Left lung (tissue), 10 donors: ENCODE results near the gene CDH6. TPM values are rescaled to one million over a fixed set of nuclear protein-coding genes. Genes with fewer than 3 reads are reported as not detected.

Experiments
- ATAC-seq: fragments of 200-7000 bp; cut with Tn5 transposase; one replicate; pipeline ENCODE4 v1.9.1; 2020; ENCODE audit warnings: moderate library complexity
- DNase-seq, 4 donors: peaks; one replicate each; pipeline ENCODE4 v3.0.0-alpha.2; 2013 to 2020
- H3K27ac ChIP-seq, 2 donors: fragments of 200-600 bp; sonication (generic) in 1 of 2; one replicate each; pipeline versions ENCODE4 v1.5.0 to v1.8.0; 2020 to 2021
- H3K27me3 ChIP-seq, 2 donors: fragments of 200-600 bp; sonication (generic) in 1 of 2; one replicate each; pipeline versions ENCODE4 v1.5.0 to v1.8.0; 2020 to 2021
- H3K36me3 ChIP-seq, 2 donors: fragments of 200-600 bp; sonication (generic) in 1 of 2; one replicate each; pipeline versions ENCODE4 v1.5.0 to v1.8.0; 2020 to 2021
- H3K4me1 ChIP-seq, 2 donors: fragments of 200-600 bp; one replicate each; pipeline ENCODE4 v1.8.0; 2021
- H3K4me3 ChIP-seq, 2 donors: fragments of 200-600 bp; sonication (generic) in 1 of 2; one replicate each; pipeline versions ENCODE4 v1.5.0 to v1.8.0; 2020 to 2021; ENCODE audit warnings: mild to moderate bottlenecking in 1 of 2
- H3K9me3 ChIP-seq, 2 donors: fragments of 200-600 bp; sonication (generic) in 1 of 2; one replicate each; pipeline versions ENCODE4 v1.5.0 to v1.8.0; 2020 to 2021
- CTCF ChIP-seq, 2 donors: fragments of 200-600 bp; sonication (generic) in 1 of 2; IDR thresholded peaks; one replicate each; pipeline versions ENCODE4 v1.5.0 to v1.8.0; 2021; ENCODE audit warnings: antibody characterized with exemption in 2 of 2
- intact Hi-C, 2 donors: fragments of 100-400 bp; cut with DNase I; formaldehyde crosslinking; loops; one replicate each; pipeline versions ENCODE4 v1.11.2 to v1.14.2; 2022
- polyA plus RNA-seq, 6 donors: library from polyadenylated mRNA; unstranded; fragments of 120-200 nt; gene quantifications; one replicate each; pipeline ENCODE4 v1.2.1, GENCODE V29; 2013; ENCODE audit not compliant: insufficient read length in 6 of 6
- total RNA-seq, 2 donors: library from RNA; stranded (reverse); fragmentation: NEBNext Ultra II Directional; extraction: Animal tissue kit (Norgen Biotek cat#: 25700); gene quantifications; one replicate each; pipeline ENCODE4 v1.2.1, GENCODE V29; 2021
- donor health status: DM: no; HTN: yes; CAD: no.
- donor health status: DM: no; HTN: no; CAD: no.

Gene CDH6
- total and polyA plus RNA-seq, 8 donors = 7.4 to 13.2 (median 9.1) TPM

- no peaks in the 10 kb centered on the region for H3K9me3 ChIP-seq
- H3K27me3 ChIP-seq = no peaks in the 10 kb centered on the region
- no peak overlapping the region for H3K27ac ChIP-seq
- H3K4me1 ChIP-seq = no peaks in the 10 kb centered on the region
- H3K4me3 ChIP-seq = no peak overlapping the region
- H3K36me3 ChIP-seq = no peaks in the 10 kb centered on the region
- DNase-seq (no peak), ATAC-seq (no peak)
- TF ChIP-seq CTCF (IDR thresholded peaks at IDR 0.05) = no peak
- intact Hi-C loops = no loop called here
Measured at GRCh38 chr5:31362931-31363568, 169.6 kb downstream of the CDH6 start.

DNA sequence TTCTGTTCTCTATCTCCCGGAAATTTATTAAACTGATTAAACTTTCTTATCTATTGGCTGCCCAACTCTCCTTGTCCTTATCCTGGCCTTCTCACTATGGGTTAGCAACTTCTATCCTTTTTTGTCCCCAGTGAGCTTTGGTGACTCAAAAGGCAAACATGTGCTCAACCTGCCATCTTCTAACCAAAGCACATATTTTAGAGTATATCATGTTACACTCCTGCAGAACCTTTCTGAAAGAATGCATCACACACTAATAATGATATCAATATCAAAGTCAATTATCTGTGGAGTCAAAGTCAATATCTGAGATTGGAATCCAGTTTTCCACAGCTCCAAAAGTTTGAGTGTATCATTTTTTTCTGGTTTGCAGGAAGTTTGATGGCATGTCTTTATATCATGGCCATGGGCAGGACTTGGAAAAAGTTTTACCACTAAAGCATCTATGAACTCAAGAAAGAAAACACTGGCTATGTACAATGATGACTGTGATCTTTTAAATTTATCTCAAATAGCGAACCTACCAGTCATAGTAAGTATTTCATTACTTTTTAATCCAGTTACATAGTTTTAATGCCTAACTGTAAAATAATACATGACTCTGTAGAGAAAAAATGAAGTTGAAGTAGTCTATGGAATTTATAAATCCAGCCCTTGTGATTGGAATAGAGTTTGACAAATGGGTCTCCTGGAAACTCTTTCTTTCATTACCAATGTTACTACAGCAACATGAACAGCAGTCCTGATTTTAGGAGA, 171.6 kb downstream of the CDH6 start:
- DNase-seq = no peak
- intact Hi-C loops = no loop called here
- Histone ChIP-seq H3K27me3 (no peaks in the 10 kb centered on the region), H3K9me3 (no peaks in the 10 kb centered on the region), H3K27ac (no peak overlapping the region), H3K4me1 (no peaks in the 10 kb centered on the region), H3K36me3 (no peaks in the 10 kb centered on the region), H3K4me3 (no peak overlapping the region)
- no peak for ATAC-seq
- no peak for TF ChIP-seq CTCF (IDR thresholded peaks at IDR 0.05)

- Histone ChIP-seq H3K4me3 (no peak overlapping the region), H3K27ac (no peak overlapping the region), H3K36me3 (no peaks in the 10 kb centered on the region), H3K4me1 (no peaks in the 10 kb centered on the region), H3K27me3 (no peaks in the 10 kb centered on the region), H3K9me3 (no peaks in the 10 kb centered on the region)
- intact Hi-C loops = no loop called here
- no peak for ATAC-seq
- DNase-seq = no peak
- no peak for TF ChIP-seq CTCF (IDR thresholded peaks at IDR 0.05)
Measured at GRCh38 chr5:31365776-31366175, 172.3 kb downstream of the CDH6 start.

GRCh38 chr5:31366941-31367340, 173.5 kb downstream of the CDH6 start:
- Histone ChIP-seq H3K4me3 (no peak overlapping the region), H3K27ac (no peak overlapping the region), H3K27me3 (no peaks in the 10 kb centered on the region), H3K4me1 (no peaks in the 10 kb centered on the region), H3K36me3 (no peaks in the 10 kb centered on the region), H3K9me3 (no peaks in the 10 kb centered on the region)
- intact Hi-C loops = no loop called here
- DNase-seq (no peak), ATAC-seq (no peak)
- no peak for TF ChIP-seq CTCF (IDR thresholded peaks at IDR 0.05)

- intact Hi-C loops = no loop called here
- no peaks in the 10 kb centered on the region for H3K27me3 ChIP-seq
- H3K4me1 ChIP-seq = no peaks in the 10 kb centered on the region
- H3K27ac ChIP-seq = no peak overlapping the region
- no peaks in the 10 kb centered on the region for H3K36me3 ChIP-seq
- H3K4me3 ChIP-seq = no peak overlapping the region
- TF ChIP-seq CTCF (IDR thresholded peaks at IDR 0.05) = no peak
- no peaks in the 10 kb centered on the region for H3K9me3 ChIP-seq
- ATAC-seq (no peak), DNase-seq (no peak)
Measured at GRCh38 chr5:31372124-31372523, 178.6 kb downstream of the CDH6 start.
